Hepatocyte (in vitro differentiated cells): ENCODE measurements around the gene LILRA5.

Experiments
- CTCF ChIP-seq: fragments of 200-600 bp; sonication (generic); IDR thresholded peaks from 2 replicates; pipeline ENCODE4 v1.5.1; 2016; ENCODE audit warnings: antibody characterized with exemption, mild to moderate bottlenecking; ENCODE audit not compliant: poor library complexity
- EZH2 ChIP-seq: fragments of 200-600 bp; sonication (generic); IDR thresholded peaks from 2 replicates; pipeline ENCODE4 v1.6.1; 2016; ENCODE audit warnings: antibody characterized with exemption, mild to moderate bottlenecking, borderline replicate concordance
- EZH2phosphoT487 ChIP-seq: fragments of 200-600 bp; sonication (generic); IDR thresholded peaks from one replicate; pipeline ENCODE4 v1.6.1; 2018; ENCODE audit warnings: antibody characterized with exemption, mild to moderate bottlenecking, low read depth, moderate library complexity; ENCODE audit not compliant: unreplicated experiment, severe bottlenecking

DNA sequence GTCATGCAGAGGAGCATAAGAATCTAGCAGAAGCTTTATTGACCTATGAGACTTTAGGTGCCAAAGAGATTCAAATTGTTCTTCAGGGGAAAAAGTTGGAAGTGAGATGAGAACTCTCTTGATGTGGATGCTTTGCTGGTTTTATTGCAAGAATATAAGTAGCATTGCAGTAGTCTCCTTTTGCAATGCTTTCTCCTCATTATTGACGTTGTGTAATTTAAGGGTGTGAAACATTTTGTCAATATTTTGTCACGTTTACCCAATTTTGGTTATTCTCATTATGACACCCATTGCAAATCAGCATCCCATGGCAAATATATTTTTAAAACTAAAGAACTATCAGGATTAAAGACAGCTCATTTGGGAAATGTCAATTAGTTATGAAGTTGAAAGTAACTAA, 44.0 kb downstream of the LILRA5 start:
- TF ChIP-seq CTCF (no peak), EZH2 (no peak), EZH2phosphoT487 (no peak)
